RKO (cell line): Measurements from ENCODE around the gene SIX3.

Experiments
- DNase-seq: peaks from one replicate; pipeline ENCODE4 v3.0.0-alpha.2; 2016; ENCODE audit warnings: low spot score

The SIX3 gene

DNA sequence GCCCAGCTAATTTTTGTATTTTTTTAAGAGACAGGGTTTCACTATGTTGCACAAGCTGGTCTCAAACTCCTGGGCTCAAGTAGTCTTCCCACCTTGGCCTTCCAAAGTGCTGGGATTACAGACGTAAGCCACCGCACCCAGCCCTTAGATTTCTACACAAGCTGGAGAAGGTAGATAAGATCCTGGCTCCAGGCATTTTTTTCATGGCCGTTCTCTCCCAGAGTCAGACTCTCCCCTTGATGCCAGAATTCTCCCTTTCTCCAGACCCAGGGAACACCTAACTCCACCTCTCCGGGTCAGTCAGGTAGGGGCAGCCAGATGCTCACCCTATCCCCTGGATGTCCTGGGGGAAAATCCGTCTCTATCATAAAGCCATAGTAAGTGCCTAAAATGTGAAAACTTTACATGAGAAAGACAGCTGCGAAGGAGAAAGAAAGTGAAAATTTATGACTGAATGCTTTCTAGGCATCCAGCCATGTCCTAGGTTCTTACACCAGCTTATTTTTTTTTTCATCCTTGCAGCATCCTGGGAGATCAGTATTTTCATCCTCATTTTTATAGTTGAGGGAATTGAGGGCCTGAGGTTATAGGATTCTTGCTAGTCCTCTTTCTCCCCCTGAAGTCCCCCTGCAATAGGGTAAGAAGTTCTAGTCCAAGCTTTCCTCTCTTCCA lies 16.3 kb downstream of the SIX3 start:
- no peak for DNase-seq

DNA sequence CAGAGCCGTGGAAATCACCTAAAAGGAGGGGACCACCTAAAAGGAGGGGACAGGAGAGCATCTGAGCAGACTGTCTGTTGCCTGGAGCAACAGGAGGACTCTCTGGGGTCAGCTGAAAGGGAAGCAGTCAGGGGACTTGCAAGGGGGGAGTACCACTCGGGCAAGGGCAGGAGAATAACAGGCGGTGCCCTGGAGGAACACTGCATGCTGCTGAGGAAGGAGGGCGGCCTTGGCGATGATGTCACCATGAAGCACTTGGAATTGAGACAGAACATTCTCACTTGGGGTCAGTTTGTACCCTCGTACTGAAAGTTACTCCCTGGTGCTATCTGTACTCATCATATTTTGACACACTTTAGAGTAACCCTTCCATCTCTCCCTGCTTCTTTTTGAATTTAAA lies 18.4 kb downstream of the SIX3 start:
- no peak for DNase-seq

DNA sequence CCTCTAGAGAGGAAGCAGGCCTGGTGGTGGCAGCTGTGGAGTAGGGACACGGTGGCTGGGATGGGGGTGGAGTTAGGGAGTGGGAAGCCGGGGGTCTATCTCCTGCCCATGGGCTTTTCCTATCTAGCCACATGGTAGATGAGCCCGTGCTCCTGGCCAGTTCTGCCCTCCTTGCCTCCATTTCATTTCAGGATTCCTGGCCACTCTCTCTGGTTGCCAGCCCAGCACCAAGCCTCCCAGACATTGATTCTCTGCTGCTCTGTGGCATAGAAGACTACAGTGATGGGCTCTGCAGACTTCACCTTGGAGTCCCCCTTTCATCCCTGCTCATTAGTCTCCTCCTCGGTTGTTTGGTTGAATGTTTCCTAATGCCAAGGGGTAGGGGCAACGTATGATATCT lies 19.4 kb downstream of the SIX3 start:
- DNase-seq = no peak

DNA sequence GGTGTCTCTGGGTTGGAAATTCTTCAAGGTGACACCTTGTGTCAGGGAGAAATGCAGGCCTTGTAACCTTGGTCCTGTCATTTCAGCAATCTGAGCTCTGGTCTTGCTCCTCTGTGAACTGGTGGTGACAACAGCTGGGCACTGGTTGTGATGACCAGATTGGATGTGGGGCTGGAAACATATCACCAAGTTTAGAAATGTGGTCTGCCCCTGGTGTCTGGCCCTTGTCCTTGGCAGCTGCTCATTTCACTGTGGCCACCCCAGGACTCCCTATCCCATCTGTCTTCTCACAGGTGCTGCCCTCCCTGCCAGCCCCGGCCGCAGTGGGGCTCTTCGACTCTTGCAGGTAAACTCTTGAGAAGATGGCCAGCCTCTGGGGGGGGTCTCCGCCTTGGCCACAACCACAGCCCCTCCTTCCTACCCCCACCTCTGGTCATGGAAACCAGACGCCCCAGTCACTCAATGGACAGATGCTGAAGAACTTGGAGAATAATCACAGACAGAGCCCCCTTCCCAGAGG lies 20.7 kb downstream of the SIX3 start:
- DNase-seq = no peak

DNA sequence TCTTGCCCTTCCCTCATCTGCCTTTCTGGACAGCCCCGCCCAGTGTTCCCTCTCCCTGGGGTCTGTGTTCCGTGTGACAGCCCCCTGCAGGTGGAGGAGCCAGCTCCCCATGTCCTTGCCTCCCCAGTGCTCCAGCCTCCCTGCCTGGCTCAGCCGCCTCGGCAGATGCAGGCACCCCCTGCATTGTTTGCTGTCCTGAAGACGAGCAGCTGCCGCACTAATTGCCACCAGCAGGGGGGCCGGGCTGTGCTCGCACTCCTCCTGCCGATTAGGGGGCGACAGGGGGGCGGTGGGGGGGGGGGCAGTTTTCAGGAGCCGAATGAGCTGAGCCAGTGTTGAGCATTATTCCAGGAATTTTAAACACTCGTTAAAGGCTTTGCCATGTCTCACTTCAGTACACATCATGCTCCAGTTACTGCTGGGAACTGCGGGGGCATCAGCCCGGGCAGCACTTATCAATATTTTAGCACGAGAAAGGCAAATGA lies 23.3 kb downstream of the SIX3 start:
- no peak for DNase-seq

DNA sequence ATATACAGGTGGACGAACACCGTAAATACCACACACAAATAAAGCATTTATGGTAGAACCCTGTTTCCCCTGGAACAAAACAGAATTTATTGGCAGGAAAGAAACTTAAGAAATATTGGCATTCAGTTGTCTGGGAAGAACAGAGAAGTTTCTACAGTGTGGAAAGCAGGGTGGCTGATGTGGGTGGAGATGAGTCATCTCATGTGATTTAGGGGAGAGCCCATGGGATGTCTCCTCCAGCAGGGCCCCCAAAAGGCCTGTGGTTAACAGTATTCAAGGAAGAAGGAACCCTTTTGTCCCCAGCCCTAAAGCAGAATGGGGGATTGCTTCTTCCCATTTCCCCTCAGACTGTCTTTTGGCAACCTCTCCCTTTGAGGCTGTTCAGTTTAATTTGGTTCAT lies 24.2 kb downstream of the SIX3 start:
- DNase-seq = no peak

DNA sequence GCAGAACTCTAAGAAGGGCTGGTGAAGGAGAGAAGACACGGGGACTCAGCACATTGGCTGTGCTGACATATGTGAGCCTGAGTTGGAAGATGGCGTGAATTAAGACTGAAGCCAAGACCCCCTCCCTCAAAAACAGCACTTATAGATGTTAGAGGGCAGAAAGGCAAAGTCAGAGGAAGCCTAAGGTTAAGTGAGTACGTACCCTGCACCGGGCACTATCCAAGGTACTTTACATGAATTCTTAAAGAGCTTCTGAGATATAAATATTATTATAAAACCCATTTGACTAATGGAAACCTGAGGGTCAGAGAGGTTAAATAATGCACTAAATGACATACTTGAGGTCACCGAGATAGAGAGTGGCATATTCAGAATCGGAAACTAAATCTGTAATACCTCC lies 25.6 kb downstream of the SIX3 start:
- DNase-seq = no peak

DNA sequence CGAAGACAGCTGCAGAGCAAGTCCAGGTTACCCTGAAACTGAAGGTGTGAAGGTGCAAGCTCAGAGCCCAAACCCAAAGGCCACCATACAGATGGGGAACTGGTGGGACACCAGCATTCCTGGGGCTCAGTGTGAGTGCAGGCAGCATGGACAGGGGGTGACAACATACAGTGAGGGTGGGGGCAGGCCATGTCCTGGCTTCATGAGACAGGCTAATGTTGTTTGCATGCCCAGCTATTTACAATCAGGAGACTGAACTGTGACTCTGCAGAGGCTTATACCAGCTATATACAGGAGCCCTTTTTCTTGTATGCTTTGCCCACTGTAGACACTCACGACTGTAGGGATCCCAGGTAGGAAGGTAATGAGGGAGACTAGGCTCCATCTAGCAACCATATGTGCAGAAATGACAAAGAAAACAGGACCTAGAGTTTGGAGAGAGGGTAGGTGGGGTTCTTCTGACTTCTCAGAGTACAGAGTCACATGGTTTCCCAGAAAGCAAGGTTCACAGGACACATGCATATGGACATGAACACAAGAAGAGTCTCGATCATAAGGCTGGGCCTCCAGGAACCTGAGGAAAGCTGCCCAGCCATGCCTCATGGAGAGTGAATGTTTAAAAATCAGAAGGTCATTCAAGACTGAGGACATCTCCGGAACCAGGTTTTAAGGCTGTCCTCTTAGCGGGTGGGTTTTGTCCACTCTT lies 26.4 kb downstream of the SIX3 start:
- DNase-seq = no peak

DNA sequence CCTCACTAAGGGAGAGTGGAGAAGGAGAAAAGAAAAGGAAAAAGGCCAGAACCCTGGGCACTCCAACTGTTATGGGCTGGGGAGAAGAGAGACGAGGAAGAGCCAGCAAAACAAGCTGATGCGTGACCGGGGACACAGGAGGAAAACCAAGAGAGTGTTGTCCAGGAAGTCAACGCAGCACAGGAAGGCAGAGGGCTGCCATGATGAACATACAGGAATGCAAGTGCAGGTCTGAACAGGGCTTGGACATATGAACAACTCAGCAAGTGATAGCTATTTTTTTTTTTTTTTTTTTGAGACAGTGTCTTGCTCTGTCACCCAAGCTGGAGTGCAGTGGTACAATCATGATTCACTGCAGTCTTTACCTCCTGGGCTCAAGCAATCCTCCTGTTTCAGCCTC lies 28.4 kb downstream of the SIX3 start:
- no peak for DNase-seq

DNA sequence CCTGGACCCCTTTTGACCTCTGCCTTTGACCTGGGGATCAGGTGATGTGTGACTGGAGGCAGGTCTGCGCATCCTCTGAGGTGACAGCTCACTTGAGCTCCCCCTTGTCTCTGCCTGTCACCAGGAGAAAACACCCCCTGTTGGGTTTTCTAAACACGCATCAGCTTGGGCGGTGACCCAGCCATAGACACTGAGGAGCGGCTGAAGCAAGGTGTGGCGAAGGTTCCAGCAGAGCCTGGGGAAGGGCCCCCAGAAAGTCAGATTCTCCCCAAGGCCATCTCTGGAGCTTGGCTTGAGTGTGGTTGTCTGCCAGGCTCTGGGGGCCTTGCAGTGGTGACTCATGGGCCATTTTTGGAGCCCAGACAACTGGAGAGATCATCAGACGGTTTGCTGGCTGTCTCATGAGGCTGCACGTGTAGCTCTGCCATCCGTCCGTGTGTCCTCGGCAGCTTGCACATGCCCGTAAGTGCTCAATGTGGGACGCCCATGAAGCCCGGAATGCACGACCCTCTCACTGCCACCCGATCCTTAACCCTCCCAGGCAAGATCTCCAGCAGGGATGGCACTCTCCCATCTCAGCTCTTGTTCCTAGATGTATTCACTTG lies 29.4 kb downstream of the SIX3 start:
- no peak for DNase-seq

DNA sequence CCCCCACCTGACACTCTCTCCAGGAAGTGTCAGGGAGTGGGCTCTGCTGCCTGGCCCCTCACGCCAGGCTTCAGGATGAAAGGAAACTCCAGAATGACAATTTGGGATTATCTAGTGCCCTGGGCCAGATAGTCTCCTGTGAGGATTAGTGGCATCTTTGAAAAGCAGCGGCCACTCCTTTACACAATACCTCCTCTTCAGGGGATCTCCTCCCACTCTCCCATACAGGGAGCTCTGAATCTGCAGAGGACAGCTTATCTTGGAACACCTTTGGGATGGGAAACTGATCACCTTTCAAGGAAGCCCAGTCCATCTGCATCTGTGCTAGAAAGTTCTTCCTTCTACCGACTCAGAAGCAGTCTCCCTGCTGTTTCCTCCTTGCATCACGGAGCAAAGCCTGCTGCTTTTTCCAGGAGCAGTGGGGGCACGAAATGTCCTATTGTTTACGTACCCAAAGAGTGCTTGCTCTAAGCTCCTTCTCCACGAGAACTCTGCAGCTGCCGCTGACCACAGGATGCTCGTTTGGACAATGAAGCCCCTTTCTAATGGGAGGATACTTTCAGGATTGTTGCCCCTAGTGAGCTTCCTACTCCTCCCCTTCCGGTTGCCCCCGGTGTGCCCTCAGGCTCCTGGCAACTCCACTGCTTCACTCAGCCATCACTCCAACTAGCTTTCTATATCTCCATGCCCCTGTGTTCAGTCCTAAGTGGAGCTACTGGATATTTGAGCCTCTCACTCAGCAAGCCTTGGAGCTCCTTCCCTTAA lies 31.5 kb downstream of the SIX3 start:
- DNase-seq = no peak

DNA sequence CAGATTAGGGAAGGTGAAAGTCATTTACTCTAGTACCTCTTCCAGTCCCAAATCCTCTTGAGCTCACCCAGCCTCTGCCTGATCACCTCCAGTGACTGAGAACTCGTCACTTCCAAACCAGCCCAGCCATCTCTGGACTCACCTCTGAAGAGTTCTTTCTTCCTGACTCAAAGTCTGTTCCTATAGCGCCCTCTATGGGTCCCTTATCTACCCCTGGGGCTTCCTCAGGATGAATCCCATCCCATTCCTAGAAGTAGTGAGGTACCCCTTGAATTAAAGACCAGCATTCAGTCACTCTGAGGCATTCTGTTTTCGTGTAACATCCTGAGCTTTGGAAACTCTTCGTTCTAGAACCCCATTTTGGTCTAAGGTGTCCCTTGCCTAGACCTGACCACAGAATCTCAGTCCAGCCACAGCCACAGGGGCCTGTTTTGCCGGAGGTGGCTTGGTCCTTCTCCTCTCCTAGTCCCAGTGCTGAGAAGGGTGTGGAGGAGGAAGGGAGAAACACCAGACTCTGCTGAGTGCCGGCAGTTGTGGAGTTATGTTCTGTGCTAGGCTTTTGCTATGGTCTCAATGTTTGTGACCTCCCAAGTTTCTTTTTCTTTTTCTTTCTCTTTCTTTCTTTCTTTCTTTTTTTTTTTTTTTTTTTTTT lies 32.7 kb downstream of the SIX3 start:
- peak; percentile 68 for DNase-seq

DNA sequence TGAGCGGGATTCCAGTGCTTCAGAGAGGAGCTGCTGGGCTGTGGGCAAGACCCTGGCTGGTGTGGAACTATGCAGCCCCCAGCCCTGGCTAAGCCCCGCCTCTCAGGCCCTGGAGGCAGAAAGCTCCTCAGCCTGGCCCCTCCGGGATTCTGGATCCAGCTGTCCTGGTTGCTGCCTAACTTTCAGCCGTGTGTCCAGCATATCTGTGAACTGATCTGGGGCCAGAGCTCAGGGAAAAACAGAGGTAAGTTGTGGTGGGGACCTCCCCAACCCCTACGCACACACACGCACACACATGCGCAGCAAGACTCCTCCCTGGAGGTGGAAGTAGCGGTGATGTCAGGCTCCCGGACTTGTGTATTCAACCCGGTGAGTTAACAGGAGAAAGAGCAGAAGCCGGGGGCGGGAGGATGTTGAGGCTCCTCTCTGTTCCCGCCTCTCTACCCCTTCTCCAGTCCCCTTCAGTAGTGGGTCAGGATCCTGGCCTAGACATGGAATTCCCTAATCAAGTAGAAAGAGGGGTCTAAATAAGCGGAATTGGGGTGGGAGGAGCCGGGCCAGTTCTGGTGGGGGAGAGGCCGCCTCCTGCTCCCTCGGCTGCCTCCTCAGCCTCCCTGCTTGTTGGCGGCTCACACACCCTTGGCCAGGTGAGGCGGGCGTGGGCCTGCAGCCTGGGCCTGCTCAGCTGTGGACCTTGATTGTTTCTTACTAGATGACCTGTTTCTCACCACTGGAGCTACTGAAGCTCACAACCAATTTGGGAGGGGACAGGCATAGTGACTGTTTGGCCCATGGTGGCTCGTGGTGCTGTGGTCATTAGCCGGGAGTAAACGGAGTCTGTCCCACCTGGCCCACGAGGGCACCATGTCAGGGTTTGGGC lies 34.3 kb downstream of the SIX3 start:
- no peak for DNase-seq

DNA sequence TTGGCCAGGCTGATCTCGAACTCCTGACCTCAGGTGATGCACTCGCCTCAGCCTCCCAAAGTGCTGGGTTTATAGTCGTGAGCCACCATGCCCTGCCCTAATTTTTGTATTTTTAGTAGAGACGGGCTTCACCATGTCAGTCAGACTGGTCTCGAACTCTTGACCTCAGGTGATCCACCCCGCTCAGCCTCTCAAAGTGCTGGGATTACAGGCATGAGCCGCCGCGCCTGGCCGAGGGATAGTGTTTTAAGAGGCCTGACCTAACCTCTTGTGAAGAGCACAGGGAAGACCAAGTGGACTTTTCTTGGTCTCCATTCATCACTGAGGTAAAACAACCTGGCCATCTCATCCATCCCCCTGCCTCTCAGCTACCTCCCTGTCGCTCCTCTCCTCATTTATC lies 38.1 kb downstream of the SIX3 start:
- DNase-seq = no peak

DNA sequence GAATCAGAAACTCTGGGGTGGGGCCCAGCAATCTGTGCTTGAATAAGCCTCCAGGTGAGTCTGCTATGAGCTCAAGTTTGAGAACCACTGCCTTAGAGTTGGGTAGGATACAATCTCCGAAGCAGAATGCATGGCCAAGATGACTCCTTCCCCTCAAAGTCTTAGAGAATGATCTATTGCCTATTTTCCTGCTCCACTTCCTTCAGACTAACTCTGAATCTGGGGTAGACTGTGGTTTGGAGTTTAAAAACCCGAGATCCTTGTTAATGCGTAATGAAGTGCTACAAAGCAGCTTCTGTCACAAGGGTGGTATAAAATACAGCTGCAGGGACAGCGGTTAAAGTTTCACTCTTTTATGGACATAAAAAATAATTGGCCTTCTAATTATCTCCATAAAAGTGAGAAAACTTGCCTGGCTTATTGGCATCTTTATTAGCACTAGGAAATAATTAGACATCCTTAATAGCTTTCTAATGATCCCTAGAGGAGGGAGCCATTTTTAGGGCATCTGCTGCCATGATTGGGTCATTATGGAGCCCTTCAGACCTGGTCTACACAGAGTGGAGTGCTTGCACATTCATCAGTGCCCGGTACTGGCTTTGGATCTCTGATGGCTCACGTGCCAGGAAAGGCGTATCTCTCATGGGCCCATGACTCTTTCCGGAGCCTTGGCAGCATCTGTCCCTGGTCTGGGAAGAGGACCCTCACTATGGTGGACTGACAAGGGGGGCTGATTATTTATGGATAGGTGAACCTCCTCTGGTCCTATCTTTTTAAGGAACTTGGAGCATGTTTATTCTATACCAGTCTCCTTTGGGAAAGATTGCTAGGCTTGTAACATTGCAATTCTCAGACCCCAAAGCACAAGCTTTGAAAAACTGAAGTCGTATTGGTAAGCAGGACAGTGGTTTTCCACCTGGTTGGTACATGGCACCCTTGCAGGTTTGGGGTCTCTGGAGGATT lies 39.5 kb downstream of the SIX3 start:
- DNase-seq = no peak

DNA sequence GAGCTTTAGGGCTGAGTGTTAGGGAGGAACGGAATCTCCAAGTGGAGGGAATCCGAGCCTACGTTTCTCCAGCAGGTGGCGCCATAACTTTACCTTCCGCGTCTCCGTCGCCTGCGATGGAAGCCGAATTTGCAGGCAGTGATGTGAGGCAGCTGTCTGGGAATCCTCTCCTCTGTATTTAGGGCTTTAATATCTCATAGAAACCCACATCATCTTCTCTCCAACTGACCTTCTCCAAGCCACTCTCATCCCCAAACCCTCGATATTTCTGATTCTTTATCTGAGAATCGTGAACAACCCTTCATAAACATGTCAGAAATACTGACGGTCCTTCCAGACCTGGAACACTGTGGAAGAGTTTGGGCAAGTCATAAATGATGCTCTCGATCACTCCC lies 40.2 kb downstream of the SIX3 start:
- peak; percentile 62 for DNase-seq

DNA sequence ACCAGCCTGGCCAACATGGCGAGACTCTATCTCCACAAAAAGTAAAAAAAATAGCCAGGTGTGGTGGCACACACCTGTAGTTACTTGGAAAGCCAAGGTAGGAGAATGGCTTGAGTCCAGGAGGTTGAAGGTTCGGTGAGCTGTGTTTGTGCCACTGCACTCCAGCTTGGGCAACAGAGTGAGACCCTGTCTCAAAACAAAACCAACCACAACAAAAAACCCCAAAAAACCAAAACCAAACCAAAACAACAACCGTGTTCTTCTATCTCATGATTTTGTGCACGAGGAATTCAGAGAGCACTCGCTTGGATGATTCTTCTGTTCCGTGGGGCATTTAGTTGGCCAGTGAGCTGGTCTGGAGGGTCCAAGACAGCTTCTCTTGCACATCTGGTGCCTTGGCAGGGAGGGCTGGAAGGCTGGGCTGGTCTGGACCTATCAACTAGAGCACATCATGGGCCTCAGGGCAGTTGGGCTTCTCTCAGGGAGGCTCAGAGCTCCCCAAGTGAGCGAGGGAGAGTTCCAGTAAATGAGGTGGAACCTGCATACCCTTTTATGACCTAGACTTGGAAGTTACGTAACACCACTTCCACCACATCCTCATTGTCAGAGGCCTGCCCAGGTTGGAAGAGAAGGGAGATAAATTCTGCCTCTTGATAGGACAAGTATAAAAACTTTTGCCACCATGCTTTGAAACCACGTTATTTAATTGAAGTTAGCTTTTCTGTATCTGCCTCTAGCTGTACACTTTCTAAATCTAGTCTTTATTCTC lies 42.5 kb downstream of the SIX3 start:
- DNase-seq = no peak

DNA sequence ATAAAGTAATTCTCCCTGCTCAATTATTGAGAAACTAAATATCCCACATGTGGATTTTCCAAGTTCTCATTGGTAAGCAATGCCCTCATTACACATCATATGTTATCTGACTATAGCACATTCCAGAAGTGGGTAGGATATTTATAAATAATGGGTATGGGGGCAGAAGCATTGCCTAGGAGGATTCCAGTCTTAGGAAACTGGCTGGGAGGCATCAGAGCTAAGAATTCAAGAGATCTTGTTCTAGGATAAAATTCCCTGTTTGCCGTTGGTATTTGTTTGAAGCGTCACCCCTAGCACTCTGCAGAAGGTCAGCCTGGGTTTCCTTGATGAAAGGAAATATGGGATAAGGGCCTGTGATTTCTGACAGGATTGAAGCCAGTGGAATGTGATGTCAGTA lies 47.7 kb downstream of the SIX3 start:
- DNase-seq = no peak

DNA sequence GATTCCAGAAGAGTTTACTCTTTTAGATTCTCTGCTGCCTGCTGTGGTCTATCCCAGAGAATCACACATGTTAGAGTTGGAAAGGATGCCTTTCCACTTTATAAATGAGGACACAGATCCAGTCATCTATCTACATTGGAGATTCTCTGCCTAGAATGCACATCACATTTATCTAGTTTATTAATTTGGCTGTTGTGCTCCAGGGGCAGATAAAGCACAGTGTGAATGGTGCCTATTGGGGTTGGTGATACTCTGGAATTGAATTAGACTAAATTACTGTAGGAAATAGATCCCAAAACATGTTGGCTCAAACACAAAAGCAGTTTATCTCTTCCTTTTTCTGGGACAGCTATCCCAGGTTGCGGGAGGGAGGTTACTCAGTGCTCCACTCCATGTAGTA lies 52.9 kb downstream of the SIX3 start:
- DNase-seq = no peak
